GM12878 (cell line): ENCODE data around the gene FOSL1. TPM values are rescaled to one million over a fixed set of nuclear protein-coding genes. Genes with fewer than 3 reads are reported as not detected.

ENCODE experiments used
- BCL3 ChIP-seq: IDR thresholded peaks from 2 replicates; pipeline ENCODE4 v1.6.1; 2011; ENCODE audit warnings: borderline replicate concordance, low read depth, mild to moderate bottlenecking, moderate library complexity, low read length; ENCODE audit not compliant: insufficient read depth, poor library complexity, severe bottlenecking
- MTA2 ChIP-seq: fragments of 450-650 bp; IDR thresholded peaks from 2 replicates; pipeline ENCODE4 v1.6.1; 2016; ENCODE audit warnings: low read depth, mild to moderate bottlenecking, moderate library complexity
- NFYB ChIP-seq: IDR thresholded peaks from 2 replicates; pipeline ENCODE4 v1.6.1; 2011; ENCODE audit warnings: low read depth, mild to moderate bottlenecking, low read length, improper control_type of control experiment, moderate library complexity; ENCODE audit not compliant: insufficient read depth
- NR2C2 ChIP-seq: IDR thresholded peaks from 2 replicates; pipeline ENCODE4 v1.6.1; 2011; ENCODE audit warnings: borderline replicate concordance, low read depth; ENCODE audit not compliant: control insufficient read depth, insufficient read length
- PKNOX1 ChIP-seq: fragments of 450-650 bp; IDR thresholded peaks from 2 replicates; pipeline ENCODE4 v1.6.1; 2016; ENCODE audit warnings: mild to moderate bottlenecking
- POLR2AphosphoS5 ChIP-seq: IDR thresholded peaks from 2 replicates; pipeline ENCODE4 v1.6.1; 2011; ENCODE audit warnings: mild to moderate bottlenecking, low read length, inconsistent platforms
- RELA ChIP-seq: fragments of 450-650 bp; IDR thresholded peaks from 2 replicates; pipeline ENCODE4 v1.8.0; 2014; ENCODE audit warnings: borderline replicate concordance; ENCODE audit not compliant: partially characterized antibody
- ZBTB40 ChIP-seq: fragments of 450-650 bp; IDR thresholded peaks from 2 replicates; pipeline ENCODE4 v1.6.1; 2016; ENCODE audit warnings: mild to moderate bottlenecking, moderate library complexity, borderline replicate concordance
- ZSCAN29 ChIP-seq: fragments of 450-650 bp; IDR thresholded peaks from 2 replicates; pipeline ENCODE4 v1.6.1; 2017; ENCODE audit warnings: mild to moderate bottlenecking, moderate library complexity
- polyA plus RNA-seq, 11 experiments: library from polyadenylated mRNA; depleted of rRNA in 4 of 11; unstranded in 6 of 11; stranded (reverse) in 5 of 11; fragments of >200 nt; fragmentation: Nextera tagmentation in 4 of 11; fragmentation: Illumina TruSeq in 1 of 11; extraction: Ambion mirVana in 4 of 11; extraction: Trizol in 1 of 11; gene quantifications; 1 replicate in 1 of 11; 2 replicates in 10 of 11; pipeline versions ENCODE4 v1.2.1 to v1.2.3, GENCODE V29; 2011 to 2016; ENCODE audit warnings: inconsistent platforms in 2 of 11, missing spikeins in 2 of 11, low read depth in 1 of 11
- total RNA-seq, 4 experiments: library from RNA; depleted of rRNA in 3 of 4; stranded (reverse); fragments of >200 nt in 3 of 4; fragmentation: Illumina TruSeq in 1 of 4; extraction: Trizol in 1 of 4; gene quantifications; 2 replicates each; pipeline versions ENCODE4 v1.2.1 to v1.2.3, GENCODE V29; 2013 to 2021
- TF ChIP-seq, protein P1 (sequence below): IDR thresholded peaks from 2 replicates; pipeline ENCODE4 v1.6.1; 2011; ENCODE audit warnings: low read depth, low read length, improper control_type of control experiment, borderline replicate concordance
- TF ChIP-seq, protein P2 (sequence below): fragments of 450-650 bp; IDR thresholded peaks from 2 replicates; pipeline ENCODE4 v1.6.1; 2018; ENCODE audit warnings: mild to moderate bottlenecking, low read depth, moderate library complexity; ENCODE audit not compliant: partially characterized antibody
- TF ChIP-seq, protein P3 (sequence below): IDR thresholded peaks from 2 replicates; pipeline ENCODE4 v1.6.1; 2011; ENCODE audit warnings: low read depth, mild to moderate bottlenecking, low read length, moderate library complexity, borderline replicate concordance; ENCODE audit errors: extremely low read depth

FOSL1 gene
- total and polyA plus RNA-seq, 10 of the 15 experiments (the other 5 are each of a cell fraction or from before 2014, with no cell fraction given), result 0.82 to 5.4 (median 2.1) TPM

GRCh38 chr11:65856689-65857499 lies 43.3 kb downstream of the FOSL1 start (continued):
- TF ChIP-seq NFYB, result no peak
- no peak for TF ChIP-seq NR2C2
- peak; percentile 30 for TF ChIP-seq BCL3
- TF ChIP-seq ZBTB40, result peak; percentile 87; the same call in 1 of the 2 replicates
- TF ChIP-seq, protein P1, sequence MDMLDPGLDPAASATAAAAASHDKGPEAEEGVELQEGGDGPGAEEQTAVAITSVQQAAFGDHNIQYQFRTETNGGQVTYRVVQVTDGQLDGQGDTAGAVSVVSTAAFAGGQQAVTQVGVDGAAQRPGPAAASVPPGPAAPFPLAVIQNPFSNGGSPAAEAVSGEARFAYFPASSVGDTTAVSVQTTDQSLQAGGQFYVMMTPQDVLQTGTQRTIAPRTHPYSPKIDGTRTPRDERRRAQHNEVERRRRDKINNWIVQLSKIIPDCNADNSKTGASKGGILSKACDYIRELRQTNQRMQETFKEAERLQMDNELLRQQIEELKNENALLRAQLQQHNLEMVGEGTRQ, result peak; percentile 72
- TF ChIP-seq PKNOX1, result peak; percentile 16; the same call in 1 of the 2 replicates
- TF ChIP-seq RELA, result no peak
- TF ChIP-seq, protein P2, sequence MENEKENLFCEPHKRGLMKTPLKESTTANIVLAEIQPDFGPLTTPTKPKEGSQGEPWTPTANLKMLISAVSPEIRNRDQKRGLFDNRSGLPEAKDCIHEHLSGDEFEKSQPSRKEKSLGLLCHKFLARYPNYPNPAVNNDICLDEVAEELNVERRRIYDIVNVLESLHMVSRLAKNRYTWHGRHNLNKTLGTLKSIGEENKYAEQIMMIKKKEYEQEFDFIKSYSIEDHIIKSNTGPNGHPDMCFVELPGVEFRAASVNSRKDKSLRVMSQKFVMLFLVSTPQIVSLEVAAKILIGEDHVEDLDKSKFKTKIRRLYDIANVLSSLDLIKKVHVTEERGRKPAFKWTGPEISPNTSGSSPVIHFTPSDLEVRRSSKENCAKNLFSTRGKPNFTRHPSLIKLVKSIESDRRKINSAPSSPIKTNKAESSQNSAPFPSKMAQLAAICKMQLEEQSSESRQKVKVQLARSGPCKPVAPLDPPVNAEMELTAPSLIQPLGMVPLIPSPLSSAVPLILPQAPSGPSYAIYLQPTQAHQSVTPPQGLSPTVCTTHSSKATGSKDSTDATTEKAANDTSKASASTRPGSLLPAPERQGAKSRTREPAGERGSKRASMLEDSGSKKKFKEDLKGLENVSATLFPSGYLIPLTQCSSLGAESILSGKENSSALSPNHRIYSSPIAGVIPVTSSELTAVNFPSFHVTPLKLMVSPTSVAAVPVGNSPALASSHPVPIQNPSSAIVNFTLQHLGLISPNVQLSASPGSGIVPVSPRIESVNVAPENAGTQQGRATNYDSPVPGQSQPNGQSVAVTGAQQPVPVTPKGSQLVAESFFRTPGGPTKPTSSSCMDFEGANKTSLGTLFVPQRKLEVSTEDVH, result peak; percentile 85
- no peak for TF ChIP-seq ZSCAN29
- 0 out of 2 replicates have a peak, but pooled peaks have one; percentile 9 for TF ChIP-seq MTA2
- TF ChIP-seq, protein P3, sequence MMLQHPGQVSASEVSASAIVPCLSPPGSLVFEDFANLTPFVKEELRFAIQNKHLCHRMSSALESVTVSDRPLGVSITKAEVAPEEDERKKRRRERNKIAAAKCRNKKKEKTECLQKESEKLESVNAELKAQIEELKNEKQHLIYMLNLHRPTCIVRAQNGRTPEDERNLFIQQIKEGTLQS, result peak; percentile 65; the same call in 1 of the 2 replicates
- TF ChIP-seq POLR2AphosphoS5, result peak; percentile 92
